OCI-M2 (cell line): Measurements from ENCODE around the gene SLC39A9.
"Not testable (repeated sequence)": the region's sequence is repeated elsewhere in the genome, so short reads cannot be mapped to it uniquely, and the experiment has no call there.

Source experiments
- DNase-seq: peaks from one replicate; lab custom pipeline; 2025; ENCODE audit not compliant: unreplicated experiment; lab: John Stamatoyannopoulos, UW

SLC39A9 gene

GRCh38 chr14:69497866-69498265 lies 99.4 kb downstream of the SLC39A9 start:
- DNase-seq: not testable (repeated sequence)

- not testable (repeated sequence) for DNase-seq
Measured at GRCh38 chr14:69498286-69498685, 99.8 kb downstream of the SLC39A9 start.

- DNase-seq: no peak
Measured at GRCh38 chr14:69499436-69499835, 100.9 kb downstream of the SLC39A9 start.

GRCh38 chr14:69500096-69500495 lies 101.6 kb downstream of the SLC39A9 start:
- no peak for DNase-seq

GRCh38 chr14:69500736-69501135 lies 102.2 kb downstream of the SLC39A9 start:
- DNase-seq: no peak

- DNase-seq: no peak
Measured at GRCh38 chr14:69501423-69501838, 102.9 kb downstream of the SLC39A9 start.

- DNase-seq: no peak
Measured at GRCh38 chr14:69504775-69505174, 106.3 kb downstream of the SLC39A9 start.

GRCh38 chr14:69505338-69506240 lies 107.1 kb downstream of the SLC39A9 start:
- DNase-seq: no peak

- no peak for DNase-seq
Measured at GRCh38 chr14:69506241-69506595, 107.7 kb downstream of the SLC39A9 start.
